Ascending aorta (tissue), 2 donors: ENCODE results near the gene TADA2A. TPM values are rescaled to one million over a fixed set of nuclear protein-coding genes. Genes with fewer than 3 reads are reported as not detected.

Source experiments
- DNase-seq, 2 donors: peaks; one replicate each; pipeline ENCODE4 v3.0.0-alpha.2; 2019; ENCODE audit warnings: low spot score in 2 of 2
- H3K27ac ChIP-seq, 2 donors: fragments of 200-600 bp; sonication (generic); one replicate each; pipeline ENCODE4 v1.5.1; 2016 to 2017; ENCODE audit warnings: mild to moderate bottlenecking in 1 of 2
- H3K27me3 ChIP-seq: fragments of 200-600 bp; sonication (generic); one replicate; pipeline ENCODE4 v1.5.1; 2017
- H3K36me3 ChIP-seq, 2 donors: fragments of 200-600 bp; sonication (generic); one replicate each; pipeline ENCODE4 v1.5.1; 2016
- H3K4me1 ChIP-seq, 2 donors: fragments of 200-600 bp; sonication (generic); one replicate each; pipeline ENCODE4 v1.5.1; 2016 to 2017; ENCODE audit warnings: mild to moderate bottlenecking in 1 of 2
- H3K4me3 ChIP-seq, 2 donors: fragments of 200-600 bp; sonication (generic); one replicate each; pipeline ENCODE4 v1.5.1; 2016 to 2017; ENCODE audit warnings: mild to moderate bottlenecking in 1 of 2
- H3K9me3 ChIP-seq, 2 donors: fragments of 200-600 bp; sonication (generic); one replicate each; pipeline ENCODE4 v1.5.1; 2016
- intact Hi-C: fragments of 100-400 bp; cut with DNase I; formaldehyde crosslinking; loops from one replicate; pipeline ENCODE4 v1.15.1; 2023
- total RNA-seq: library from RNA; depleted of rRNA; stranded (reverse); fragments of >200 nt; gene quantifications from one replicate; pipeline ENCODE4 v1.1.0, GENCODE V29; 2016
- TF ChIP-seq, protein P1 (sequence below), 3 experiments: fragments of 200-600 bp in 2 of 3; fragments of 450-650 bp in 1 of 3; sonication (generic) in 2 of 3; IDR thresholded peaks; one replicate each; pipeline ENCODE4 v1.5.1; 2016 to 2019; ENCODE audit warnings: antibody characterized with exemption in 3 of 3, mild to moderate bottlenecking in 1 of 3, moderate library complexity in 1 of 3

The TADA2A gene
- total RNA-seq, 1 donor from 2014 or later = 7.7 TPM

DNA sequence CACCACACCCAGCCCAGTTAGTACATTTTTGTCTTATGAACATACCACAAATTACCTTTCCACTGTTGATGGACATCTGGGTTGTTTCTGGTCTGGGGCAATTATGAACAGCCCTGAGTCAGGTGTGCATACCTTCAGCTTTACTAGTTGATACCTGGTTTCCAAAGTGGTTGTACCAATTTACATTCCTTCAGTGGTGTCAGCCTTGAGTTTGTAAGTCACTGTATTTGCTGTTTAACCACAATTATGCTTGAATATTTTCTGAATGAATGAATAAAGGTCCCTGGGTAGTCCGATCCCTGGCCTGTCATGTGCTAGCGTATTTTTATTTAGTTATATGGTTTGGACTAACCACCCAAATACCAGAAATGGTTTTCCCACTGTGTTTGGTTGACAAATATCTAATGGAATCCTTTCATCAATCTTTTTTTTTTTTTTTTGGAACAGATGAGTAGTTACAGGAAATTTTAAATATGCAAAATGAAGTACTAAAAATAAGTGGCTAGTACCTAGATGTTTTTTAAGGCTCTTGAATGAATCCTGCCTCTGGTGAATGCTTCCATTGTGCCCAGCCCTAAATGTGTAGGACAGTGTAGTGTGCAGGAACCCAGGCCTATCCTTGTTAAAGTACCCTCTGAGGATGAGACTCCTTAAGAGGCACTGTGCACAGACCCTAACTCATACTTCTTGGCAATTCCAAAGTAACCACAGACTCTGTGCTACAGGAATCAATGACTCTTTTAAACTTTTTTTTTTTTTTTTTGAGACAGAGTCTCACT is 86.8 kb downstream of the TADA2A start:
- no peak overlapping the region for H3K27ac ChIP-seq
- TF ChIP-seq, protein P1, sequence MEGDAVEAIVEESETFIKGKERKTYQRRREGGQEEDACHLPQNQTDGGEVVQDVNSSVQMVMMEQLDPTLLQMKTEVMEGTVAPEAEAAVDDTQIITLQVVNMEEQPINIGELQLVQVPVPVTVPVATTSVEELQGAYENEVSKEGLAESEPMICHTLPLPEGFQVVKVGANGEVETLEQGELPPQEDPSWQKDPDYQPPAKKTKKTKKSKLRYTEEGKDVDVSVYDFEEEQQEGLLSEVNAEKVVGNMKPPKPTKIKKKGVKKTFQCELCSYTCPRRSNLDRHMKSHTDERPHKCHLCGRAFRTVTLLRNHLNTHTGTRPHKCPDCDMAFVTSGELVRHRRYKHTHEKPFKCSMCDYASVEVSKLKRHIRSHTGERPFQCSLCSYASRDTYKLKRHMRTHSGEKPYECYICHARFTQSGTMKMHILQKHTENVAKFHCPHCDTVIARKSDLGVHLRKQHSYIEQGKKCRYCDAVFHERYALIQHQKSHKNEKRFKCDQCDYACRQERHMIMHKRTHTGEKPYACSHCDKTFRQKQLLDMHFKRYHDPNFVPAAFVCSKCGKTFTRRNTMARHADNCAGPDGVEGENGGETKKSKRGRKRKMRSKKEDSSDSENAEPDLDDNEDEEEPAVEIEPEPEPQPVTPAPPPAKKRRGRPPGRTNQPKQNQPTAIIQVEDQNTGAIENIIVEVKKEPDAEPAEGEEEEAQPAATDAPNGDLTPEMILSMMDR (IDR thresholded peaks at IDR 0.05) = no peak

DNA sequence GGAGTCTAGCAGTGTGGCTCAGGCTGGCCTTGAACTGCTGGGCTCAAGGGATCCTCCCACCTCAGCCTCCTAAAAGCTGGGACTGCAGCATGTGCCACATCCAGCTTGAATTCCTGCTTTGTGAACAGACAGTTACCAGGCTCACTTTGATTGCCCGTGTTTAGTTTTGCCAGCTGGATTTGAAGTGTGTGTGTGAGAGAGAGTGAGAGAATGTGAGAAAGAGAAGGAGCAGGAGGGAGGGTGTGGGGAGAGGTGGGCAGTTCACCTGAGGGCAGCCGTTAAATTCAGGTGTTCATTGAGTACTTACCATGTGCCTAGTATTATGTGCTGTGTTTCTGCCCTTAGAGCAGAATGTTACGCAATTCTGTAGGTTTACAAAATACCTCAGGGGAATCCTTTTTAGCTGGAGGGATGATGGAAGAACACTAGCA is 87.7 kb downstream of the TADA2A start:
- intact Hi-C loops = no loop called here
- TF ChIP-seq, protein P1 (IDR thresholded peaks at IDR 0.05) = no peak
- H3K27ac ChIP-seq = no peak overlapping the region

More for the DNA sequence above, 86.8 kb downstream of the TADA2A start:
- no peak for DNase-seq
- H3K4me3 ChIP-seq = no peak overlapping the region
- peaks cover 3 to 13% of the 10 kb centered on the region in 2 donors for H3K4me1 ChIP-seq
- no peaks in the 10 kb centered on the region for H3K9me3 ChIP-seq
- H3K27me3 ChIP-seq = no peaks in the 10 kb centered on the region
- intact Hi-C loops = no loop called here
- H3K36me3 ChIP-seq = no peaks in the 10 kb centered on the region

DNA sequence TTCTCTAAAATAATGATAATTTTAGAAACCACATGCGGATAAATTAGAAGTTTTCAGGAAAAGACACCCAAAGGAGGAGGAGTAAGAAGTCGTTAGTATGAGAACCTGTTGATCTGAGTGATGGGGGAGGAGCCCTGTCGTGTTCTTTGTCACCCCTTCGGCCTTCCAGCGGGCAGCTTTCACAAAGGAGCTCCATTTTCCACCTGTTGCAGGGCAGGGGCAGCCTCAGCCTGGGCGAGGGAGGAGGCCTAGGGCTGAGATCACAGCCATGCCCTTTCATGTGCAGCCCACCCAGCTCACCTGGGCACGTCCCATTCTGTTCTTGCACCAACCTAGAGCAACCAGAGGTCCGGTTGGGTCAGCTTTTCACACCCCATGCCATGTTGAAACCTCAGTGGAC is 88.3 kb downstream of the TADA2A start:
- Histone ChIP-seq H3K27ac (no peak overlapping the region), H3K36me3 (no peaks in the 10 kb centered on the region), H3K4me3 (no peak overlapping the region), H3K27me3 (no peaks in the 10 kb centered on the region), H3K9me3 (no peaks in the 10 kb centered on the region), H3K4me1 (peaks cover 3 to 10% of the 10 kb centered on the region in 2 donors)
- TF ChIP-seq, protein P1 (IDR thresholded peaks at IDR 0.05) = no peak
- no peak for DNase-seq
- intact Hi-C loops = no loop called here

More for the DNA sequence above, 87.7 kb downstream of the TADA2A start:
- H3K4me1 ChIP-seq = peaks cover 3 to 10% of the 10 kb centered on the region in 2 donors
- H3K4me3 ChIP-seq = no peak overlapping the region
- no peaks in the 10 kb centered on the region for H3K36me3 ChIP-seq
- H3K27me3 ChIP-seq = no peaks in the 10 kb centered on the region
- H3K9me3 ChIP-seq = no peaks in the 10 kb centered on the region
- no peak for DNase-seq

DNA sequence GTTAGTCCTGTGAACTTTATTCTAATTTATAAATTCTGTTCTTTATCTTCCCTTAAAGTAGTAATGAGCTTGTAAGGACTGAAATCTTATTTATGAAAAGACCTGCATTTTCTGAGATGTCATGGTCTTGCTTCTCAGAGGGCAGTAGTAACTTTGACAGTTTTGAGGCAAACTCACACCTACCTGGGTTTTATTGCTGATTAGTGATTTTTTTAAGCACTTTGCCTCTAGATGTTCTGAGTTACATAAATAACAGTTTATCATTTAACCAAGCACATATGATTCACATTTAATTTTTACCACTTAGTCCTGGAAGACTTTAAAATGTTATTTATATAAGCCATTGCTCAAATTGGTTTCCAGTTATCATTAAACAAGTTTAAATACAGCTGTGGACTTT is 93.7 kb downstream of the TADA2A start:
- no peak for DNase-seq

DNA sequence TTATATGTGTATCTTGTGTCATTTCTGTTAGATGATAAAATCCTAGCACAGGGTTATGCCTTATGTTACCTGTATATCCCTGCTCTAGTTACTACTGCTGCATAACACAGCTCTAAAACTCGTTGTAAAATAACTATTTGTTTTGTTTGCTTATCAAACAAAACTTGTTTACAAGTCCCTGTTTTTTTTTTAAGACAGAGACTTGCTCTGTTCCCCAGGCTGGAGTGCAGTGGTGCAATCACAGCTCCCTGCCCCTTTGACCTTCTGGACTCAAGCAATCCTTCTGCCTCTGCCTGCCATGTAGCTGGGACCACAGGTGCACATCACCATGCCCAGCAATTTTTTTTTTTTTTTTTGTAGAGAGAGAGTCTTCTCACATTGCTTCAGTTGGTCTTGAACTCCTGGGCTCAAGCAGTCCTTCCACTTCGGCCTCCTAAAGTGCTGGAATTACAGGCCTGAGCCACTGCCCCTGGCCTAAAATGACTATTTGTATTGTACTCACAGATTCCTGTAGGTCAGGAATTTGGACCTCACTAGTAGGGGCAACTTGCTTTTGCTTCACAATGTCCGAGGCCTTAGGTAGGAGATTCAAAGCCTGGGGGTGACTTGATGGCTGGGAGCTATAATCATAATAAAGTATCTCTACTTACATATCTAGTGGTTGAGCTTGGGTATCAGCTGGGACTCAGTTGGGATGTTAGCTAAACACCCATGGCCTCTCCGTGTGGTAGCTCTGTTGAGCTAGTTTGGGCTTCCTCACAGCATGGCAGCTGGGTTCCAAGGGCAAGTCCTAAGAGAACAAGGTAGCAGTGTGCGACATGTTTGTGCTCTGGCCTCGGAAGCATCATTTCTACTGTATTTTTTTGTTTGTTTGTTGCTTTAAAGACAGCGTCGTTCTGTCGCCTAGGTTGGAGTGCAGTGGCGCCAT is 95.6 kb downstream of the TADA2A start:
- Histone ChIP-seq H3K4me3 (no peak overlapping the region), H3K4me1 (no peaks in the 10 kb centered on the region), H3K36me3 (no peaks in the 10 kb centered on the region), H3K27ac (no peak overlapping the region), H3K9me3 (no peaks in the 10 kb centered on the region), H3K27me3 (no peaks in the 10 kb centered on the region)
- no peak for DNase-seq
- TF ChIP-seq, protein P1 (IDR thresholded peaks at IDR 0.05) = no peak
- intact Hi-C loops = no loop called here

More for the DNA sequence above, 93.7 kb downstream of the TADA2A start:
- Histone ChIP-seq H3K4me3 (no peak overlapping the region), H3K27ac (no peak overlapping the region), H3K9me3 (no peaks in the 10 kb centered on the region), H3K36me3 (no peaks in the 10 kb centered on the region), H3K4me1 (no peaks in the 10 kb centered on the region), H3K27me3 (no peaks in the 10 kb centered on the region)
- TF ChIP-seq, protein P1 (IDR thresholded peaks at IDR 0.05) = no peak
- intact Hi-C loops = no loop called here
